Activated effector memory CD4-positive, alpha-beta T cell treated with Interleukin-2 at 50 U/mL for 16 hours (primary cell): ENCODE data around the gene LSM7.
"Not testable (repeated sequence)": the region's sequence is repeated elsewhere in the genome, so short reads cannot be mapped to it uniquely, and the experiment has no call there.

ENCODE experiments used
- DNase-seq: peaks from one replicate; pipeline ENCODE4 v3.0.0-alpha.2; 2020

LSM7 gene

DNA sequence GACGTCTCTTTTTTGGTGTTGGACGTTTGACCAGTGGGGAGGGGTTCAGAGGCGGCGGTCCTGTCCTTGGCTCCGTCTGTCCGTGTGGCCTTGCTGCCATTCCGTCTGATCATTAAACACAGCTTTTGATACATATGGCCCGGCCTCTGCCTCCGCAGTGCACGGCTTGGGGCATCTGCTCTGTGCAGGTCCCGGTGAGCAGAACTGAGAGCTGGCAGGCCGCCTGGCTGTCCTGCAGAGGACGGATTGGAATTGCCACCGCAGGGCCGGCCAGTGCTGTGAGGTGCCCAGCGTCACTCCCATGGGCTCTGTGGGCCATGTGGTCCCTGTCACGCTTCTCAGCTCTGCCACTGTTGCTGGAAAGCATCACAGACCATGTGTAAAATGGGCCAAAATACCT lies 26.3 kb upstream of the LSM7 start:
- DNase-seq = no peak

DNA sequence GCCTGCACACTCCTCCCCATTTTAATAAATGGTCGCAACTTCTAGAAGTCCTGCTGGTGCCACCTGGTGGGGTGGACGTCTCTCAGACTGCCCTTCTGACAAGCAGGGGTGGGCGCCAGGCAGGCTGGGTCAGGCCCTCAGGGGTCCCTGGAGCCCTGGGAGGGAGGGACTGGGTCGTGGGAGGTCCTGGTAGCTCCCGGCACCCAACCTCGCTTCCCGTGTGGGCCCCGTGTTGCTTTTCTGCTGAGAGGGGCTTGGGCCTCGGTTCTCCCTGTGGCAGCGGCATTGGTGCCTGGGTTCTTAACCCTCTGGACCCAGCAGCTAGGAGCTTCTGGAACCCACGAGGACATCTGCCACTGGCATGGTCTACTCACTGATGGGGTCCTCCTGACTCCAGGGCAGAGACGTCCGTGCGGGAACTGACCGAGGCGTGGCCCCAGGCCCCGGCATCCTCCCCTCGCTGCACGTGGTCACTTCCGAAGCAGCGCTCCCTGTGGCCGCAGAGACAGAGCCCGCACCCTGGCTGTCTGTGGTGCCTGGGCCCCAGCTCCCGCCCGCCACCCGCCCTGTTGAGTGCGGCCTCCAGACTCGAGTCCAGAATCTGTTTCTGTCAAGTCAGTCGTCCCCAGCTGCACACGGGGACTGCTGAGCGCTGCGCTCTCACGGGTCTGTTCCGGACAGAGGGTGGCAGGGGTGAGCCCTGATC lies 25.7 kb upstream of the LSM7 start:
- DNase-seq = no peak

DNA sequence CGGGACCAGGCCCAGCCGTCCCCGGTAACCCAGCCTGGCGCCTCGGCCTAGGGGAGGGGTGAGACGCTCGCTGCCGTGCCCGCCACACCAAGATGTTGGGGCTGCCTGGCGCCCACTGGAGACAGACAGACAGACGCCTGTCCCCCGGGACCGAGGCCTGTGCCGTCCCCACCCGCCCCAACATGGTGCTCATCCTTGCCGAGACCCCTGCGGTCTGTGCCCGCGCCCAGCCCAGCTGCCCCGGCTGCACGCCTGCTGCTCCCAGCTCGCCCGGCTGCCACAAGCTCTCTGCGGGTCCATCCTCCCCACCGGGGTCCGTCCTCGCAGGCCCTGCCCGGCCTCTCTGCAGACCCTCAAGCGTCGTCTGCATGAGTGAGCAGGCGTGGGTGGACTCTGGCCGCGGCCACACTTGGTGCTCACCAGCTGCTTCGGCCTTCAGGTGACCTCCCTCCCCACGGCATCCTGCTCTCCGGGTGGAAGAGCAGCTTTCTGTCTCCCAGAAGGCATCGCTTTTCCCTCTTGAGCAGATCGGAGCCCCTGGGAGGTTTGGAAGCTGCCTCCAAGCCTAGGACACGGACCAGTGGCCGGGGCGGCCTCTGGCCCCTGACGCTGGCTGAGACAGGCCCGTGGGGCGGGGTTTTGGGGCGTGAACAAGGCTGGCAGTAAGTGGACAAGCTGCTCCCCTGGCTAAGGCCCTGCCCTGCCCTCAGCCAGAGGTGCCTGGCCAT lies 24.9 kb upstream of the LSM7 start:
- no peak for DNase-seq

DNA sequence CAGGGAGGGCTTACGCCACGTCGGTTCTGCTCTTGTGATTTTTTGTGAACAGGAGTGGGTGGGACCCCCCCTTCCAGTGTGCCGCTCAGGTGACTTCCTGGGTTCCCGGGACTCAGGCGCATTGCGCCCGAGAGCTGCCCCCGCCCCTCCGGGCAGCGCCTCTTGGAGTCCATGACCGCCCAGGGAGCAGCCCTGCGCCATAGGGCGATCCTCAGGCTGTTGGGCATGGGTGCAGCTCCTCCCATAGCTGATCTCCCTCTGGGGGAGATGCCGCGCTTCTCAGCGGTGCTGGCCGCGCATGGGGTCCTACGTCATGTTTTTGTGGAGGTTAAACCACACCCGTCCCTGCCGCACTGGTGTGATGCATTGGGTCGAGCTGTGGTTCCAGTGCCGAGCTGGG lies 23.7 kb upstream of the LSM7 start:
- DNase-seq = no peak

DNA sequence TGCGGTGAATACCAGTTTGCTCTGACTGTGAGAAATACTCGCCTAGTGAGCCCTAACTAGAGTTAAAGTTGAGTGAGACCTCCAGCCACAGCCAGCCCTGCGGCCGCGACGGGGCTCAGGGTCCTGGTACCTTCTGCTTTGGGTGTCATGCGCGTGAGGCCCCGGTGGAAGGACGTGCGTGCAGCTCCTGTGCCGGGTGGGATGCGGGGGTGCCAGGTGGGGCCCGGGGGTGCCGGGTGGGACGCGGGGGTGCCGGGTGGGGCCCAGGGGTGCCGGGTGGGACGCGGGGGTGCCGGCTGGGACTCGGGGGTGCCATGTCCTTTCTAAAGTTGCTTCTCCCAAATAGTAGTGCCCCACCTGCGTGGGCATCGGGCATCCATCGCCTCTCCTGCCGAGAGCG lies 23.2 kb upstream of the LSM7 start:
- DNase-seq = no peak

DNA sequence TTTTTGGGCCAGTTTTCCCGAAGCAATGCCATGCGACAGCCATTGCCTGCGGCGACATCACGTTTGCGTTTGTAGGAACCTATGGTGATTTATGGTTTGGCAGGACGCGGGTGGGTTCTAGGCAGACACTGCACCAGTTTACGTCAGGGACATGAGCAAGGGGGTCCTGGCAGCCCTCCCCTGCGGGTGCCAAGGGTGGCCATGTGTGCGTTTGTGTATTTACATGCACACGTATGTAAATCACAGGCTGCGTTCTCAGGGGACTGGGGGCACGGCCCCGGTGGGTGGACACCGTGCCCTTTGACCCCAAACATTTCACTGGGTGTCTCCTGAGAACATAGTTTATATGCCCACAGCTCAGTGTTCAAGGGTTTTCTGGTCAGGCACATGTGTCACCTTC lies 22.3 kb upstream of the LSM7 start:
- no peak for DNase-seq

DNA sequence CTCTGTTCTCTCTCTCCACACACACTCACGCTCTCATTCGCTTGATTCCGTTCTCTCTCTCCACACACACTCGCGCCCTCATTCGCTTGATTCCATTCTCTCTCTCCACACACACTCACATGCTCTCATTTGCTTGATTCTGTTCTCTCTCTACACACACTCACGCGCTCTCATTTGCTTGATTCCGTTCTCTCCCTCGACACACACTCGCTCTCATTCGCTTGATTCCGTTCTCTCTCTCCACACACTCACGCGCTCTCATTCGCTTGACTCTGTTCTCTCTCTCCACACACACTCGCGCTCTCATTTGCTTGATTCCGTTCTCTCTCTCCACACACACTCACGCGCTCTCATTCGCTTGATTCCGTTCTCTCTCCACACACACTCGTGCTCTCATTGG lies 21.4 kb upstream of the LSM7 start:
- not testable (repeated sequence) for DNase-seq

DNA sequence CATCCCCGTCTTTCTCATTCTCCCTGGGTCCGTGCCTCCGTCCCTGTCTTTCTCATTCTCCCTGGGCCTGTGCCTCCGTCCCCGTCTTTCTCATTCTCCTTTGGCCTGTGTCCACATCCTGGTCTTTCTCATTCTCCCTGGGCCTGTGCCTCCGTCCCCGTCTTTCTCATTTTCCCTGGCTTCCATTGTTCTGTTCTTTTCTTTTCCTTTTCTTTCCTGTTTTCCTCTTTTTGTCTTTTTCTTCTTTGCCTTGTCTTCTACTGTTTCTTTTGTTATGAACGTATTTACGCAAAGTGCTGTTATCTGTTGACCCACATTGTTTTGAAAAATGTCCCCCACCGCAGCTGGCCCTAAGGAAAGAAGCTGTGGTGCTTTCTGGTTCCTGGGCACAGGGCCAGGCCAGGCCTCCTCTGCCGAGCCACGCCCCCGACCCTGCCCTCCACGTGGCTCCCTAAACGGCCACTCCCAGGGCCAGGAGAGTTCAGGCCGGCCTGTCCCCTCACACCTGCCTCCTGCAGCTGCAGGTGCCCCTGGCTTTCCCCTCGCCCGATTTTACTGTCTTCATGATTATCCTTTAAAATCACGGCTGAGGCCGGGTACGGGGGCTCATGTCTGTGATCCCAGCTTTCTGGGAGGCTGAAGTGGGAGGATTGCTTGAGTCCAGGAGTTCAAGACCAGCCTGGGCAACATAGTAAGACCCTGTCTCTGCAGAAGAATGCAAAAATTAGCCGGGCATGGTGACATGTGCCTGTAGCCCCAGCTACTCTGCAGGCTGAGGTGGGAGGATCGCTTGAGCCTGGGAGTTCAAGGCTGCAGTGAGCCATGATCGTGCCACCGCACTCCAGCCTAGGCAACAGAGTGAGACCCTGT lies 17.6 kb upstream of the LSM7 start:
- DNase-seq = no peak

DNA sequence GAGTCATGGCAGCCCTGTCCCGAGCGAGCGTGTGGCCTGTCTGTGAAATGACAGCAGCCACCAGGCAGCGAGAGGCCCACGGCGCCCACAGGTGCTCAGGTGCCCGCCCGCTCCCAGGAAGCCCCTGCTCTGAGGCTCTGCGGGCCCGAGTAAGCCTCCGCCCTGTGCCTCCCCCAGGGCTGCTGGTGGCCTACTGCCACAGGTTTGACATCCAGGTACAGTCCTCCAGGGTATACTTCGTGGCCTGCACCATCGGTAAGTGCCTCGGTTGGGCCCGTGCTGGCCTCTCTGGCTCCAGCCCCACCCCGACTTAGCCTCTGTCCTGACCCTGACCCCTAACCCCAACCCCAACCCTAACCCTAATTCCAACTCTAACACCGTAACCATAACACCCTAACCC lies 16.7 kb upstream of the LSM7 start:
- DNase-seq = no peak

DNA sequence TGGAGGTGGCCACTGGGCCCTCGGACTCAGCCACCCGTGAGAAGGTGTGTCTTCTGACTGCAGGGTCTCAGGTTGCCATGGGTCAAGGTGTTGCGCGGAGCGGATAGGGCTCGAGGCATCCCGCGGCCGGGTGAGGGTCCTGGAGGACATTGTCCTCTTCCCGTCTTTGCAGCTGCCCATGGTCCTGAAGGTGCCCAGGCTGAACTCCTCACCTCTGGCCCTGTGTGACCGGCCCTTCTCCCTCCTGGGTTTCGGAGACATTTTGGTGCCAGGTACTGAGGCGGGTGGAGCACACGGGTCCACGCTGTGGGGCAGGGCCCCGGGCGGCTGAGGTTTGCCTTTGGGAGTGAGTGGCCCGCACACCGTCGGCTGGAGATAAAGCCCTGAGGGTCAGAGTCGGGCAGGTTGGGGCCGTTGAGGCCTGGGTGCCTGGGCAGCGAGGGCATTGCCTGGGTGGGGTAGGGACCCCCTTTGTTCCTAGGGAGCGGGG lies 16.0 kb upstream of the LSM7 start:
- no peak for DNase-seq

DNA sequence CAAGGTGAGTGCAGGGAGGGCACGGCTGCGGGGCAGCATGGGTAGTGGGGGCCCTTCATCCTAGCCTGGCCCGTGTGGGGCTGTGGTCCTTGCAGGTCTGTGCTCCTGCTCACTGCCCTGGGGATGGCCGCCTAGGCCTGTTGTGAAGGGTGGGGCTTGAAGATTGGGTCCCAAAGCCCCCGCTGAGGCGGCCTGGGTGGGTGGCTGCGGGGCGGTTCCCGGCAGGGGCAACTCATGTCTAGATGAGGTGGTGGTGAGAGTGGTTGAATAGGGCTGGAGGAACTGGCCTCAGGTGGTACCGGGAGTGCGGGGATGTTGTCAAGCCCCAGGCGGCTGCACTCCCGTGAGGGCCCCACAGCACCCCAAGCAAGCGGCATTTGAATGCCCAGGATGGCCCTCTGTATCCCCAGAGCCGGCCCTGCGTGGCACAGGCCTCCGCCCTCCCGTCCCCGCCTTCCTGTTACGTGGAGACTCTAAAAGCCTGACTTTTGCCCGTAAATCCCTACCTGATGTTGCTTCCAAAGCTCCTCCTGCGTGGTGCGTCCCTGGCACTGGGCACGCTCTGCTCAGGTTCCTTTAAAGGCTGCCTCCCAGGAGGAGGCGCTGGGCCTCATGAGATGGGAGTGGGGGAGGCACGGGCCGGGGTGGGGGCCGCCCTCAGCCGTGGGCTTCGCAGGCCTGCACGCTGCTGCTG lies 15.1 kb upstream of the LSM7 start:
- no peak for DNase-seq

DNA sequence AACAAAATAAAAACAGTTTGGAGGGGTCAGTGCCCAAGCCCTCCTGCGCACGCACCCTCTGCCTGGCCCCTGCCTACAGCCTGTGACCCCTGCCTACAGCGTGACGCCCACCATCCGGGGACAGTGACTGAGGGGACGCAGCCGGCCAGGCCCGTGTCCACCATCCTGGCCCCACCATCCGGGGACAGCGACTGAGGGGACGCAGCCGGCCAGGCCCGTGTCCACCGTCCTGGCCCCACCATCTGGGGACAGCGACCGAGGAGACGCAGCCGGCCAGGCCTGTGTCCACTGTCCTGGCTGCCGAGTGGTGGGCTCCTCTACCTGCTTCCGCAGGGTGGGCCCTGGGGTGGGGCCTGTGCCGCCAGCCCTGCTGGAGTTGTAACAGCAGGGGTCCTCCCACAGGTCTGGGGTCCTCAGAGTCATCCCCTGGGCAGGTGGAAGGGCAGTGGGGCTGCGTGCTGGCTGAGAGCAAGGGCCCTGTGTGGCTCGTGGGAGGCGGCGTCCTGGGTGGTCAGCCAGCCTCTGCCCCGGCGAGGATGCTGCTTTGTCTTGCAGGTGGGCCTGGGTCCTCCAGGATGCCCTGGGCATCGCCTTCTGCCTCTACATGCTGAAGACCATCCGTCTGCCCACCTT lies 14.4 kb upstream of the LSM7 start:
- DNase-seq = no peak

DNA sequence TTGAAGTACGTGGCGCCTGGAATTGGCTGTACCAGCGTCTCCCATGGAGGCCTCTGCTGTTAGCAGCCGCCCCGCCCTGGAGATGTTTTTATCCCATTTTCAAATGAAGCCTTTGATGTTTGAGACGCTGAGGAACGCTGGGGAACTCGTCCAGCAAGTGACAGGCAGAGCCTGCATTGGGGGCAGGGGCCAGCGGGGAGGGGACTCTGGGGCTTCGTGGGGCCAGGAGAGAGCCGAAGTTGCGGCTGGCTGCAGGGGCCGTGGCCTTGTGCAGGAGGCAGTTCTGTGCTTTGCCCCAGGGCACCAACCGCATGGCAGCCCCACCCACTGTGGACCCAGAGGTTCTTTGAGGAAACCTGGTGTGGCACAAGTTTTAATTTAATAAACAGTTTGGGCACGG lies 13.6 kb upstream of the LSM7 start:
- DNase-seq = no peak

DNA sequence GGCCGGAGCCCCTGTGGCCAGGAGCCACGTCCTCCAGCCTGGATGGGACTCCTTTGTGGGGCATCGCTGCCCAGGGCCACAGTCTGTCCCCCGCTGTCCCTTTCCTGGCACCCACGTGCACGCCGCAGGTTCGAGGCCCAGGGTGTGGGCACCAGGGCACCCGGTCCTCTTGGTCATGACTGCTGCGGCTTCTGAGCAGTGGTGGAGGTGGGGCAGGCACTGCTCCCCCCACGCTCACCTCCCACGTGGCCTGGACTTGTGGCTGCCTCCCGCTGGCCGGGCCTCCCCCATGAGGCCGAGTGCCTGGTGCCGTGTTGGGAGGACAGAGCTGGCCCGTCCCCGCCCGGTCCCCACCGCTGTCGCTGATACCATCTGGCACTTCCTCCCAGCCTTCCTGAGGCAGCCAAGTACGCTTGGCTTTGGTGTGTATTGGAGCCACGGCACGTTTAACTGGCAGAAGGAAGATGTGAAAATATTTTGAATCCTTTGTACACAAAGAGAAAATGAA lies 12.9 kb upstream of the LSM7 start:
- DNase-seq = no peak

DNA sequence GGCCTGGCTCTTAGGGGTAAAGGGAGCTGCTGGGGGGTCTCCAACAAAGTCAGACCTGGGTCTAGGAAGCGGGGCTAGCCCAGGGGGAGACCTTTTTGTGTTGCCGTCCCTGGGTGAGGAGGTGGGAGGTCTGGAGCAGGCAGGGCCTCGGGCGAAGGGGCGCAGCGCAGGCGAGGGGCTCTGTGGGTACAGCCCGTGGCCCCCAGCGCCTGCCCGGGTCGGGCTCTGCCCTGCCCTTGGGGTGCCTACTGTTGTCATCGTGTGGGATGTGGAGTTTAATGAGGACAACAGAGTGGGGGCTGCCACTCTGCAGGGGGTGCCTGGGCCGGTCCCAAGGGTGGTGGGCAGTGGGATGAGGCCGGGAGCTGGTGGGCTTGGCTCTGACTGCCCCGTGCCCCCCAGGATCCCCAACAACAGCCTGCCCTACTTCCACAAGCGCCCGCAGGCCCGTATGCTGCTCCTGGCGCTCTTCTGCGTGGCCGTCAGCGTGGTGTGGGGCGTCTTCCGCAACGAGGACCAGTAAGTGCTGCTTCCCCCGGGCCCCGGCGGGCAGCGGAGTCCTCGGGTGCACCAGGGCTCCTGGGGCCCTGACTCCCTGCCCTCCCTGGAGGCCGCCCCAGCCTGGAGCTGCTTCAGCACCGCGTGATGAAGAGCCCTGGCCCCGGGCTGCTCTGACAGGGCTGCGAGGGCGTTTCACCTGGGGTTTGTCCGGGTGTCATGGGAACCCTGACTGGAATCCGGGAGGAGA lies 12.3 kb upstream of the LSM7 start:
- DNase-seq = no peak

DNA sequence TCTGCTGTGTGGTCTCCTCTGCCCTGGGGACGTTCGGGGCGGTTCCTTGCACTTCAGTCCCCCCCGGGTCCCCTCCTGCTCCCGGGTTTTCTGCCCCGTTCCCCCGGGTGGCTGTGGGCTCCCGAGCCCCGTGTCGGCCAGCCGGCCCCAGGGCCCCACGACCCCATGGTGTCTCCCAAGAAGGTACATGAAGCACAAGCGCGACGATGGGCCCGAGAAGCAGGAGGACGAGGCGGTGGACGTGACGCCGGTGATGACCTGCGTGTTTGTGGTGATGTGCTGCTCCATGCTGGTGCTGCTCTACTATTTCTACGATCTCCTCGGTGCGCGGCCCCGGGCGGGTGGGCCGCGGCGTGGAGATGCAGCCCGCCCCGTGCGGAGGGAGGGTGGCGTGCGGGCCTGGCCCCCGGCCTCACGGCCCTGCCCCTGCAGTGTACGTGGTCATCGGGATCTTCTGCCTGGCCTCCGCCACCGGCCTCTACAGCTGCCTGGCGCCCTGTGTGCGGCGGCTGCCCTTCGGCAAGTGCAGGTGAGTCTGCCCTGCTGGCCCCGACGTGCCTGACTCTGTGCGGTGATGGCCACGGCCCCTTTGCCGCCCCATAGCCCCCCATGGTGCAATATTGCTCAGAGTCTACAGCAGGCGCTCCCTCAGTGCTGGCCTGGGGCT lies 11.4 kb upstream of the LSM7 start:
- no peak for DNase-seq

DNA sequence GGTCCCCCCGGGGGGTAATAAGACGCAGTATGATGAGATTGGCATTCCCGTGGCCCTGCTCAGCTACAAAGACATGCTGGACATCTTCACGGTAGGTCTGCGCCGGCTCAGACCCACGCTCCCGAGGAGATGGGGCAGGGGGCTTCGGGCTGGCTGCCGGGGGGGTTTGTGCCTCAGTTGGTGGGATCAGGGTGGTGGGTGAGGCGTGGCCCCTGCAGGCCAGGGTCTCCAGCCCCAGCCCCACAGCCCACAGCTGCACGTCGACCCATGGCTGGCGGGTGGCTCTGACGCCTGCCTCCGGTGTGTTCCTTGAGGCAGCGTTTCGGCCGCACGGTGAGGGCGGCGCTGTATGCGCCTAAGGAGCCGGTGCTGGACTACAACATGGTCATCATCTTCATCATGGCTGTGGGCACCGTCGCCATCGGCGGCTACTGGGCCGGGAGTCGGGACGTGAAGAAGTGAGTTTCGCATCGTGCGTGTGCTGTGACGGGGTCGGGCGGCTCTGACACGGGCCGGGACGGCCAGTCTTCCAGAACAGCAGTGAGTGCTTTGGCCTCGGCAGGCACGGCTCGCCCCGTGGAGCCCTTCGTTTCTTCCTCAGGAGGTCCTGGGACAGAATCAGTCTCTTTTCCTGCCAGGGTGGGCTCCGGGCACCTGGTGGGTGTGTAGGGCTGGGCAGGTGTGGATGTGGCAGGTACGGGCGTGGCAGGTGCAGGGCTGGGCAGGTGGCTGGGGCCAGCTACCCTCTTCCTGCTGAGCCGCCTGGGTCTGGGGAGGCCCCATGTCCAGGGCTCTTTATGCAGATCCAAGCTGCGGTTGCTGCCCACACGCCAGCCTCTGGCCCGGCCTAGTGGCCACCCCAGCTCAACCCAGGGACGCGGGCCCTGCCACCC lies 10.6 kb upstream of the LSM7 start:
- no peak for DNase-seq

DNA sequence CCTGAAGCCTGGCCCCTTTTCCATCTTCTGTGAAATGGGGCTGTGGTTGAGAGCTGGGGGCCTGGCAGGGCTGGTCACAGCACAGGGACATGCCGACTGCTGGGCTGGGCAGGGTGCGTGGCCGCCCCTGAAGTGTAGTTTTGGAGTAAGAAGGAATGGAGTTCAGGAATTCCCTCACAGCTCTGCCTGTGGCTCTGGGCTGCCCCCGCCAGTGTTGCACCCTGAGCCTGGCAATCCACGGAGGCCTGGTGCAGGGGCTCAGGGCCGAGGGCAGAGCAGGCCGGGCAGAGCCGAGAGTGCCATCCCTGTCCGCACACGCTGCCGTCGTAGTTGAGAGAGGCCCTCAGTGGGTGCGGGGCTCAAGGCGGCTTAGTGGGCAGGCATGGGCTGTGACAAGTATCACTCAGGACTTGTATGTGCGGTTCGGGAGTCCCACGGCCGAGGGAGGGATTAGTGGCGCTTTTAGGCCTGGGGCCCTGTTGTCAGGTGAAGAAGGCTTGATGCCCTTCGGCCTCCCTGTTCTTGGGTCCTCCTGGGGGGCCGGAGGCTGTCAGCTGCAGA lies 9.7 kb upstream of the LSM7 start:
- no peak for DNase-seq

DNA sequence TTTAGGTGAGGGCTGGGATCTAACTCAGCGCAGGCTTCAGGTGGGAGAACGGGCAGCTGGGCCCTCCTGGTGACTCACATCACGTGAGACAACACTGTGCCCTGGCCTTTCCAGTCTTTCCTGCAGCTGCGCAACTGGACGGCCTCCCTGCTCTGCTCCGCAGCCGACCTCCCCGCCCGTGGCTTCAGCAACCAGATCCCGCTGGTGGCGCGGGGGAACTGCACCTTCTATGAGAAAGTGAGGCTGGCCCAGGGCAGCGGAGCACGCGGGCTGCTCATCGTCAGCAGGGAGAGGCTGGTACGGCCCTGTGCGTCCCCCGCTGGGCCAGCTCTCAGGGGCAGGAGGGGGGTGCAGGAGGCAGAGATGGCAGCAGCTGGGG lies 8.9 kb upstream of the LSM7 start:
- DNase-seq = no peak
